ENCODE results near the gene HOXB9.

Gene HOXB9

DNA sequence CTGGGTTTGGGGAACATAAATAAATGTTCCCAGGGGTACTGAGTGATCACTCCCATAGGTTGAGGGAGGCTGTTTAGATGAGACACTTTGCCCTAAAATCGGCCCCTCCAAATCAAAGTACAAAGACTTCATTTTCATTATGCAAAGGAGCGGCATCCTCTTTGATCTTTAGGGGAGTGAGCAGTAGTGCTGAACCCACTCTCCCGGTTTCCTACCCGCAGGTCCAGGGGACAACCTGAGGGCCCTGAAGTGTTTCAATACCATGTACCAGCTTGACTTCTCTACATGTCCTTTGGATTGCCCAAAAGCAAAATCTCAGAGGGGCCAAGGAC, 25.0 kb downstream of the HOXB9 start:
- H3K4me3 ChIP-seq (ENCODE audit: low read length), result no peak overlapping the region
- no peaks in the 10 kb centered on the region for H3K9me3 ChIP-seq (ENCODE audit: control insufficient read depth, insufficient read depth, low read length)
- no peaks in the 10 kb centered on the region for H3F3A ChIP-seq (ENCODE audit: control insufficient read depth, insufficient read depth)
- peaks cover 78% of the 10 kb centered on the region for H3K27me3 ChIP-seq (ENCODE audit: control insufficient read depth, low read length)
- H3K4me2 ChIP-seq (ENCODE audit: low read length), result no peak overlapping the region
- TF ChIP-seq EZH2phosphoT487 (IDR thresholded peaks at IDR 0.05; ENCODE audit: borderline replicate concordance, low read length), result no peak
- TF ChIP-seq, protein P1, sequence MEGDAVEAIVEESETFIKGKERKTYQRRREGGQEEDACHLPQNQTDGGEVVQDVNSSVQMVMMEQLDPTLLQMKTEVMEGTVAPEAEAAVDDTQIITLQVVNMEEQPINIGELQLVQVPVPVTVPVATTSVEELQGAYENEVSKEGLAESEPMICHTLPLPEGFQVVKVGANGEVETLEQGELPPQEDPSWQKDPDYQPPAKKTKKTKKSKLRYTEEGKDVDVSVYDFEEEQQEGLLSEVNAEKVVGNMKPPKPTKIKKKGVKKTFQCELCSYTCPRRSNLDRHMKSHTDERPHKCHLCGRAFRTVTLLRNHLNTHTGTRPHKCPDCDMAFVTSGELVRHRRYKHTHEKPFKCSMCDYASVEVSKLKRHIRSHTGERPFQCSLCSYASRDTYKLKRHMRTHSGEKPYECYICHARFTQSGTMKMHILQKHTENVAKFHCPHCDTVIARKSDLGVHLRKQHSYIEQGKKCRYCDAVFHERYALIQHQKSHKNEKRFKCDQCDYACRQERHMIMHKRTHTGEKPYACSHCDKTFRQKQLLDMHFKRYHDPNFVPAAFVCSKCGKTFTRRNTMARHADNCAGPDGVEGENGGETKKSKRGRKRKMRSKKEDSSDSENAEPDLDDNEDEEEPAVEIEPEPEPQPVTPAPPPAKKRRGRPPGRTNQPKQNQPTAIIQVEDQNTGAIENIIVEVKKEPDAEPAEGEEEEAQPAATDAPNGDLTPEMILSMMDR (IDR thresholded peaks at IDR 0.05; ENCODE audit: low read depth, low read length, poor library complexity, severe bottlenecking), result no peak
- H3K27ac ChIP-seq (ENCODE audit: low read depth, low read length), result no peak overlapping the region
- no peaks in the 10 kb centered on the region for H3K36me3 ChIP-seq (ENCODE audit: control insufficient read depth, low read length)
- peaks cover 3% of the 10 kb centered on the region; the same call in 1 of the 2 replicates for H4K20me1 ChIP-seq (ENCODE audit: control insufficient read depth, insufficient read depth, low read depth, low read length)
- H3K4me1 ChIP-seq (ENCODE audit: control insufficient read depth, low read length), result peaks cover 4% of the 10 kb centered on the region; the same call in 1 of the 2 replicates
- H3K9me2 ChIP-seq (replicated peaks; ENCODE audit: control insufficient read depth, low read length), result no peaks in the 10 kb centered on the region
- no peaks in the 10 kb centered on the region for H3K79me2 ChIP-seq (ENCODE audit: control insufficient read depth, low read length)

DNA sequence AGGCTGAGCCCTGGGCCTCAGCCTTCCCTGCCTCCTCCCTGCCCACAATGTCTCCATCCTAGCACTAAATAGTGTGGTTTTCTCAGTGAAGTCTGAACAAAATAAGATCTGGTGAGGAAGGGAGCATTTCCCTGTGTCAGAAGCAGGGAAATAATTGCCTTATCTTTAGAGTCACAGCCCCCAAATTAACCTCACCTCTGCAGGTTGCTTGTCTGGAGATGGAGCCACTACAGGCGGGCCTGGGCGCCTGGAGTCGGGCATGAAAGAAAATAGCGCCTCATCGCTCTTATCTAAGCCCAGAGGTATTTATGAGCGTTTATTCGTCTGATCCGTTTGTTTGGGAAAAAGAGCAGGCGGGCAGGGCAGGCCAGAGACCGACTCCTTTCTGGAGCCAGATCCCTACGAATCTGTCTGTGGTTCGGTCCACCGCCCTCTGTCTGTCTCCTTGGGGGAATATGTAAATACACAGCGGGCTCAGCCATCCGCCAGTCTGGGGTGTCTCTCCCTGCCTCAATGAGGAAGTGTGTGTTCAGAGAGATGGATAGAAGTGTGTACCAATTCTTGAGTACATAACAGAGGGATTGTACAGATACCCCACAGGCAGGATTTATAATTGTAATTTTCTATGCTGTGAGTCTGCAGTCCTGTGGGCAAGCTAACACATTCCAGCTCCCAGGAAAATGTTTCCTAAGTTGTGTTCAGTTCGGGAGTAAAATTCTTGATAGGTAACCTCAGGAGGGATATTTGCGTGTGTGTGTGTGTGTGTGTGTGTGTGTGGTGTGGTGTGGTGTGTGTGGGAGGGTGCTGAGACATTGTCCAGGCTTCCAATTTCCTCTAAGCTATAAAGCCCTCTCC, 25.7 kb downstream of the HOXB9 start:
- Histone ChIP-seq H3K79me2 (ENCODE audit: control insufficient read depth, low read length) (no peaks in the 10 kb centered on the region), H3K9me2 (replicated peaks; ENCODE audit: control insufficient read depth, low read length) (no peaks in the 10 kb centered on the region), H3K9me3 (ENCODE audit: control insufficient read depth, insufficient read depth, low read length) (no peaks in the 10 kb centered on the region), H3K36me3 (ENCODE audit: control insufficient read depth, low read length) (no peaks in the 10 kb centered on the region), H3K4me3 (ENCODE audit: low read length) (no peak overlapping the region), H3K27ac (ENCODE audit: low read depth, low read length) (no peak overlapping the region), H3K4me1 (ENCODE audit: control insufficient read depth, low read length) (peaks cover 4% of the 10 kb centered on the region; the same call in 1 of the 2 replicates), H3K4me2 (ENCODE audit: low read length) (no peak overlapping the region), H4K20me1 (ENCODE audit: control insufficient read depth, insufficient read depth, low read depth, low read length) (peaks cover 3% of the 10 kb centered on the region; the same call in 1 of the 2 replicates), H3F3A (ENCODE audit: control insufficient read depth, insufficient read depth) (no peaks in the 10 kb centered on the region), H3K27me3 (ENCODE audit: control insufficient read depth, low read length) (peaks cover 83% of the 10 kb centered on the region)
- TF ChIP-seq, protein P1 (IDR thresholded peaks at IDR 0.05; ENCODE audit: low read depth, low read length, poor library complexity, severe bottlenecking), result no peak
- no peak for TF ChIP-seq EZH2phosphoT487 (IDR thresholded peaks at IDR 0.05; ENCODE audit: borderline replicate concordance, low read length)

- H3K4me1 ChIP-seq (ENCODE audit: control insufficient read depth, low read length), result peaks cover 4% of the 10 kb centered on the region; the same call in 1 of the 2 replicates
- H3K4me3 ChIP-seq (ENCODE audit: low read length), result no peak overlapping the region
- TF ChIP-seq, protein P1 (IDR thresholded peaks at IDR 0.05; ENCODE audit: low read depth, low read length, poor library complexity, severe bottlenecking), result no peak
- no peak for TF ChIP-seq EZH2phosphoT487 (IDR thresholded peaks at IDR 0.05; ENCODE audit: borderline replicate concordance, low read length)
- no peak overlapping the region for H3K27ac ChIP-seq (ENCODE audit: low read depth, low read length)
- H3K4me2 ChIP-seq (ENCODE audit: low read length), result no peak overlapping the region
- H3K9me2 ChIP-seq (replicated peaks; ENCODE audit: control insufficient read depth, low read length), result no peaks in the 10 kb centered on the region
- no peaks in the 10 kb centered on the region for H3K79me2 ChIP-seq (ENCODE audit: control insufficient read depth, low read length)
- no peaks in the 10 kb centered on the region for H3F3A ChIP-seq (ENCODE audit: control insufficient read depth, insufficient read depth)
- H3K9me3 ChIP-seq (ENCODE audit: control insufficient read depth, insufficient read depth, low read length), result no peaks in the 10 kb centered on the region
- no peaks in the 10 kb centered on the region for H3K36me3 ChIP-seq (ENCODE audit: control insufficient read depth, low read length)
- H3K27me3 ChIP-seq (ENCODE audit: control insufficient read depth, low read length), result peaks cover 86% of the 10 kb centered on the region
- peaks cover 3% of the 10 kb centered on the region; the same call in 1 of the 2 replicates for H4K20me1 ChIP-seq (ENCODE audit: control insufficient read depth, insufficient read depth, low read depth, low read length)
Measured at GRCh38 chr17:48599354-48599753, 26.8 kb downstream of the HOXB9 start.
